Right cardiac atrium (tissue), 5 donors: ENCODE measurements around the gene HIF1A. TPM values are rescaled to one million over a fixed set of nuclear protein-coding genes. Genes with fewer than 3 reads are reported as not detected.
"Not testable (repeated sequence)": the region's sequence is repeated elsewhere in the genome, so short reads cannot be mapped to it uniquely, and the experiment has no call there.

Experiments used
- ATAC-seq, 2 donors: fragments of 200-7000 bp; cut with Tn5 transposase; one replicate each; pipeline versions ENCODE4 v1.8.0 to v1.9.1; 2020; ENCODE audit warnings: moderate library complexity in 2 of 2, mild to moderate bottlenecking in 1 of 2
- DNase-seq, 3 donors: peaks; one replicate each; pipeline ENCODE4 v3.0.0-alpha.2; 2020
- H3K27ac ChIP-seq: one replicate; pipeline ENCODE4 v1.5.1; 2013; ENCODE audit warnings: mild to moderate bottlenecking, low read length, control low read depth, moderate library complexity
- H3K27me3 ChIP-seq: one replicate; pipeline ENCODE4 v1.6.1; 2013; ENCODE audit not compliant: control insufficient read depth, insufficient read depth
- H3K4me1 ChIP-seq: one replicate; pipeline ENCODE4 v1.6.1; 2013; ENCODE audit warnings: low read length; ENCODE audit not compliant: control insufficient read depth, insufficient read depth
- H3K4me3 ChIP-seq: one replicate; pipeline ENCODE4 v1.5.1; 2013; ENCODE audit warnings: low read length, control low read depth
- H3K9me3 ChIP-seq: one replicate; pipeline ENCODE4 v1.6.1; 2013; ENCODE audit warnings: low read length; ENCODE audit not compliant: control insufficient read depth
- WGBS: extraction: QIAGEN DNeasy Blood & Tissue Kit; methylation state at CpG from one replicate; pipeline ENCODE4 v1.1.7; 2013; 5-methylcytosine and 5-hydroxymethylcytosine counted together
- intact Hi-C, 4 donors: fragments of 100-400 bp; cut with DNase I; formaldehyde crosslinking; loops; one replicate each; pipeline versions ENCODE4 v1.11.0 to v1.14.0; 2022 to 2023
- polyA plus RNA-seq: library from polyadenylated mRNA; stranded (reverse); fragments of 200-250 nt; gene quantifications from one replicate; pipeline ENCODE4 v1.2.3, GENCODE V29; 2013
- total RNA-seq, 4 donors: library from RNA; stranded (reverse); fragmentation: NEBNext Ultra II Directional; extraction: Animal tissue kit (Norgen Biotek cat#: 25700); gene quantifications; one replicate each; pipeline ENCODE4 v1.2.1, GENCODE V29; 2021
- donor health status: healthy with polysubstance abuse.
- donor health status: DM: no; HTN: yes; CAD: no.
- donor health status: DM: no; HTN: no; CAD: no.
- donor health status: DM: no; HTN: yes; CAD: no; lungs with severe emphysema.
- donor health status: DM: yes; HTN: yes; CAD: no.

The HIF1A gene
- total and polyA plus RNA-seq, 5 donors = 25.5 to 117 (median 75.9) TPM

DNA sequence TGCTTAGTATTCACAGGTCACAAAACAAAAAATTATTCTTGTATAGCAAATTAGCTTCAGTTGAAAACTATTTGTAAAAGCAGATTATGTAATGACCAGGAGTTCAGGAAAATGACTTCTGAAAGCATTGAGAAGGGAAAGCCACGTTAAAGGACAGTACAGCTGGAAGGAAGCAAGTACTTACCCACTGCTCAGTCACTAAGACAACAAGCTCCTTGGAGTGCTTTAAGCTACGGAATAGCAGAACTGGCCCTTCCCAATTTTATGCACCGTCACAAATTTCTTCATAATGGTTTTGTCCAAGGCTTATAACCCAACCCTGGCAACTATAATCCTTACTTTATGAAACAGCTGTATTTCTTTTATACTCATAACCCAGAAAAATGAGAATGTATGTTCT is 54.0 kb downstream of the HIF1A start:
- Histone ChIP-seq H3K27ac (peak overlapping the region; percentile 90), H3K27me3 (no peaks in the 10 kb centered on the region), H3K4me1 (no peaks in the 10 kb centered on the region), H3K4me3 (peak overlapping the region; percentile 86), H3K9me3 (no peaks in the 10 kb centered on the region)
- ATAC-seq (peak; percentile 19 to 27), DNase-seq (no peak)
- 22% methylated on average over 3 of the region's 3 CpGs for WGBS
- intact Hi-C loops = loop anchor here in 1 of 4 donors (10.0 kb wide), 1 partner anchor 284 kb away; no protein-coding TSS in a partner anchor

DNA sequence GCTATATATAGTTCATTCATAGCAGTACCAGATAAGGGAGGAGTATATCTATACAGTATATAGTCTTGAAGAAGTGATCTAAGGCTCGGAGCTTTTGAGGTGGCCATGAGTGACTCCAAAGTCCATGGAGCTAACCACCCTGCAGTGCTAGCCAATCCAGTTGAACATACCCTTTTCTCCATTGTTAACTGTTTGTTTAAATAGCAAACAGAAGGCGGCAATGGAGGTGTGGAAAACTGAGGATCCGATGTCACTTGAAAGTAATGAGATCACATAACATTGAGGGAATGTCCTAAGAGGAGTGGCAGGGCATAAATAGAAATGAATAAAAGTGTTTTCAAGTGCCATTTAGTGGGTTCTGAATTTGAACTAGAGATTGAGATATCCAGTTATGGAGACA is 54.6 kb downstream of the HIF1A start:
- peak overlapping the region; percentile 86 for H3K4me3 ChIP-seq
- H3K27ac ChIP-seq = peak overlapping the region; percentile 54
- no peaks in the 10 kb centered on the region for H3K4me1 ChIP-seq
- H3K9me3 ChIP-seq = no peaks in the 10 kb centered on the region
- intact Hi-C loops = loop anchor here in 1 of 4 donors (10.0 kb wide), 1 partner anchor 285 kb away; no protein-coding TSS in a partner anchor
- no peak for DNase-seq
- H3K27me3 ChIP-seq = no peaks in the 10 kb centered on the region
- WGBS = 51% methylated on average over 3 of the region's 3 CpGs
- peak; percentile 17 to 30 for ATAC-seq

DNA sequence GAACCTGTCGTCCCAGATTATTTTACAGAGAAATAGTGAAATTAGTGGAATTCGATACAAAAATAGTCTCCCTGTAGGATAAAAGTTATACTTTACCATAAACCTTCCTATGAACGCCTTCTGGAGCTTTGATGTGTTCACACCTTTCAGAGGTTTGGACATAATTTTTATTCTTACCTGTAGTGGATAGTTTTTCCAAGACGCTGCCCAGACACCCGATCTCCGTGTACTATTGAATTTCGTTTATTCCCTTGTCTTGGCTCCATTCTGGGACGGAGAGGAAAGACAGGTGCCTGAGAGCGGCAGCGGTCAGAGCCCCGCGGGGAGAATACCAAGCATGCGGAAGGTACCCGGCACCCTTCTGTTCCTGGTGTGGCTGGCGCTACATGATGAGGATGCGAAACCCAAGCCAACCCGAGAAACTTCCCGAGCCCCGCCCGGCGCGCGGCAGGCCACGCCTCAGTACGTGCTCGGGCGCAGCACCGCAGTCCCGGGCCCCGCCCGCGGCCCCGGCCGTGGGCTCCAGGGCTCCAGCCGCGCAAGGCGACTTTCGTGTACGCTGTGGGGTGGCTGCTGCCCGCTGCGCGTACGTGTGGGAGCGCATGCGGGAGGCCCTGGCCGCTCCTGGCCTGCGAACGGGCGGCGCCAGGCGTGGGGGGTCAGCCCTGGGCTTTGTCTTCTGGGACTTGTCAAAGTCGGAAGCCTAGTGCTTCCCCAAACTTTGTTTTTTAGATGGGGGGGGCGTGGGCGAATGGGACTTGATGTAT is 55.6 kb downstream of the HIF1A start:
- ATAC-seq (peak; percentile 98), DNase-seq (peak; percentile 90 to 96 (median 96))
- Histone ChIP-seq H3K27me3 (no peaks in the 10 kb centered on the region), H3K9me3 (no peaks in the 10 kb centered on the region), H3K4me3 (peak overlapping the region; percentile 86), H3K27ac (peak overlapping the region; percentile 92), H3K4me1 (no peaks in the 10 kb centered on the region)
- WGBS = 2% methylated on average over 54 of the region's 54 CpGs
- intact Hi-C loops = no loop called here

DNA sequence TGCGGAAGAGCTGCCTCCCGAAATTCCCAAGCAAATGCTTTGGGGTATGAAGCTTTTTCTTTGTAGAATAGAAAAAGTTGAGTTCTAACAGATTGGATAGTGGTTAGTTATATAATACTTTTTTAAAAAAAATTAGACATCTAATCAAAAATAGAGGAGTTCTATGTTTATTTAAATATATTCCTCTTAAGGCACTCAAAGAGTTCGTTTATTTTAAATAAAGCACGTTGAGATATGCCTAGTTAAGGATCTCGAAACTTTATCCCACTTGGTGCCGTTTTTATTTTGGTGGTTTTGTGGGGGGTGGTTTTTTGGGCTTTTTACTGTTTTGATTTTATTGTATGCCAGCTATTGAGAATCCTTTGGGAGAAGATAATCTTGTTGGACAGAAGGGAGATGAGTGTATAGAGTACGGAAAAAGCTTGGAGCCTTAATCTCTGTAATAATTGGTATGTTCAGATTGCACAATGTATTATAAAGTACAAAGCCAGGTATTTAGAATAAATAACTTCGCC is 56.2 kb downstream of the HIF1A start:
- no peaks in the 10 kb centered on the region for H3K4me1 ChIP-seq
- intact Hi-C loops = no loop called here

DNA sequence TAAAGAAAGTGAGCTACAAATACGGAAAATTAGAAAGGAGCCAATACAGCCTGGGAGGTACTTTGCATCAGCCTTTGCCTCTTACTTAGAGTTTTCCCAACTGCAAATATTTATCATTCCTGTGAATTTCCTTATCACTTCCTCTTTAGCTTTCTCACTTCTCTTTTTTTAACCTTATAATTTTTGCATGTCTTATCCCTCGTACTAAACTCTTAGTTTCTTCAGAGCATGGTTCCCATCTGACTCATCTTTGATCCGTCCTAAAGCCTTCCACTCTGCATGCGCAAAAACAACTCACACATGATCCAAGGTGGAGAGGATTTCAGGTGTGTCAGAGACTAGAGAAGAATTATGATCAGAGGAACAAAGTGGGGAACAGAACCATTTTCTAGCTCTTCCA is 57.3 kb downstream of the HIF1A start:
- H3K4me3 ChIP-seq = no peak overlapping the region
- no peak overlapping the region for H3K27ac ChIP-seq
- no peaks in the 10 kb centered on the region for H3K4me1 ChIP-seq
- H3K27me3 ChIP-seq = no peaks in the 10 kb centered on the region
- intact Hi-C loops = no loop called here
- H3K9me3 ChIP-seq = no peaks in the 10 kb centered on the region
- ATAC-seq (no peak), DNase-seq (no peak)
- WGBS = 69% methylated on average over 4 of the region's 4 CpGs

More for the DNA sequence above, 56.2 kb downstream of the HIF1A start:
- Histone ChIP-seq H3K27me3 (no peaks in the 10 kb centered on the region), H3K4me3 (peak overlapping the region; percentile 86), H3K9me3 (no peaks in the 10 kb centered on the region), H3K27ac (peak overlapping the region; percentile 92)
- no peak for ATAC-seq
- DNase-seq = no peak
- WGBS = 23% methylated on average over 8 of the region's 8 CpGs

DNA sequence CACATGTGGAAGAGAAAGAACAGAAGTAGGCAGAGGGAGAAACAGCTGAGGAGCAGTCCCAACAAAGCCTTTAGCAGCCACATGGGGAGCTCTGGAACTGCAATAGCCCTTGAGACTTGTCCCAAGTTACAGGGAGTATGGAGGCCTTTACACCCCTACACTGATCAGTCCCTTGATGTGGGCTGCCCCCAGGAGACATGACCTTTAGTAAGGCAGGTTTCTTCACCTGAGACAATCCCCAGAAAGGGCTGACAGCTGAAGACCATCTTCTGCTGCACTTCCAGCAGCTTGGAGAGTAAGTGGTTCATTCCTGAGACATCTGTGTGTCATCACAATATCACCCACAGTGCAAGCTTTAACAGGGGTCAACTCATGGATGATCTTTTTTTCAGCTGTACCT is 58.3 kb downstream of the HIF1A start:
- DNase-seq = no peak
- ATAC-seq = no peak
- Histone ChIP-seq H3K4me3 (no peak overlapping the region), H3K4me1 (no peaks in the 10 kb centered on the region), H3K9me3 (no peaks in the 10 kb centered on the region), H3K27ac (no peak overlapping the region), H3K27me3 (no peaks in the 10 kb centered on the region)
- intact Hi-C loops = no loop called here

DNA sequence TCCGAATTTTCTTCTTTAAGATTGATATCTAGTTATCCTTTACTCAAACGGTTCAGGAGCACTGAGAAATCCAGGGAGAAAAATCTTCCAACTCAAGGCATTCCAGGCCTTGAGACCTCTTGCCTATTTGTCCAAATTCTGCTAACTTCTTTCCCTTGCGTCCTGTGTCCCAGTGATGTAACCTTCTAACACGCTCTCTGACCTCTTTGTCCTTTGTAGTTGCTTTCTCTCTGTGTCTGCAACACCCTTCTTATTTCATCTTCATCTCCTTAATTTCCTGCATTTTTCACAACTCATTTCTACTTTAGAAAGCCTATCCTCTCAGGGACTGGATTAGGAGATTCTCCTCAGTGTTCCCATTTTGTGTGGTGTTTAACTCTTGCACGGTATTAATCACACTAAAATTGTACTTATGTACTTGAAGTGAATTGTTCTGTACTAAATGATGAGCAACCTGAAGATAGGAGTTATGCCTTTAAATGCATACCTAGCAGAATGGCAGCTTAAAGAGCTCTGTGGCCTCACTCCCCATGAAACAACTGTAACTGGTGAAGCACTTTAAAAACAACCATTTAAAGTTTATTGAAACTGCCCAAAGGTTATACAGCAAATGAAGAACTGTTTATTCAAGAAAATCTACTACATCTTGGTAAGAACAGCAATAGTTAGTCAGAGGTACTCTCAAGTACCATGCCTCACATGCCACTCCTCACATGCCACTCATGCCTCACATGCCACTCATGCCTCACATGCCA is 59.5 kb downstream of the HIF1A start:
- H3K9me3 ChIP-seq = no peaks in the 10 kb centered on the region
- no peak for ATAC-seq
- H3K27me3 ChIP-seq = no peaks in the 10 kb centered on the region
- H3K4me3 ChIP-seq = no peak overlapping the region
- no peak for DNase-seq
- no peaks in the 10 kb centered on the region for H3K4me1 ChIP-seq
- no peak overlapping the region for H3K27ac ChIP-seq
- intact Hi-C loops = no loop called here
- WGBS = 71% methylated on average over 5 of the region's 5 CpGs

DNA sequence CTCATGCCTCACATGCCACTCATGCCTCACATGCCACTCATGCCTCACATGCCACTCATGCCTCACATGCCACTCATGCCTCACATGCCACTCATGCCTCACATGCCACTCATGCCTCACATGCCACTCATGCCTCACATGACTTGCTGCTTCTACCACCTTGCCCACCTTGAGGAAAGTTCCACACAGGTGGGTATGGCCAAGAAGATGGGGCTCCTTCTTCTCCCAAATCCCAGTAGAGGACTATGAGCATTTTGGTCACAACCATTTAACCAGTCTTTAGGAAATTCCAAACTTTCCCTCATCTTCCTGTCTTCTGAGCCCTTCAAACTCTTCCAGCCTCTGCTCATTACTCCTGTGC is 60.0 kb downstream of the HIF1A start:
- DNase-seq, H3K9me3 ChIP-seq, H3K4me1 ChIP-seq, intact Hi-C loops, H3K4me3 ChIP-seq, H3K27me3 ChIP-seq, H3K27ac ChIP-seq, ATAC-seq: not testable (repeated sequence)

DNA sequence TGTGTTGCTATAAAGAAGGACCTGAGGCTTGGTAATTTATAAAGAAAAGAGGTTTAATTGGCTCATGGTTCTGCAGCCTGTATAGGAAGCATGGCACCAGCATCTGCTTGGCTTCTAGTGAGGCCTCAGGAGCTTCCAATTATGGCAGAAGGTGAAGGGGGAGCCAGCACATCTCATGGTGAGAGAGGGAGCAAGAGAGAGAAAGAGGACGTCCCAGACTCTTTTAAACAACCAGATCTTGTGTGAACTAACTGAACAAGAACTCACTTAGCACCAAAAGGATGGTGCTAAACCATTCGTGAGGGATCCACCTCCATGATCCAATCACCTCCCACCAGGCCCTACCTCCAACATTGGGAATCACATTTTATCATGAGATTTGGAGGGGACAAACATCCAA is 60.8 kb downstream of the HIF1A start:
- DNase-seq (no peak), ATAC-seq (no peak)
- no peak overlapping the region for H3K4me3 ChIP-seq
- no peaks in the 10 kb centered on the region for H3K9me3 ChIP-seq
- 74% methylated on average over 2 of the region's 2 CpGs for WGBS
- H3K27ac ChIP-seq = no peak overlapping the region
- no peaks in the 10 kb centered on the region for H3K4me1 ChIP-seq
- intact Hi-C loops = no loop called here
- H3K27me3 ChIP-seq = no peaks in the 10 kb centered on the region

DNA sequence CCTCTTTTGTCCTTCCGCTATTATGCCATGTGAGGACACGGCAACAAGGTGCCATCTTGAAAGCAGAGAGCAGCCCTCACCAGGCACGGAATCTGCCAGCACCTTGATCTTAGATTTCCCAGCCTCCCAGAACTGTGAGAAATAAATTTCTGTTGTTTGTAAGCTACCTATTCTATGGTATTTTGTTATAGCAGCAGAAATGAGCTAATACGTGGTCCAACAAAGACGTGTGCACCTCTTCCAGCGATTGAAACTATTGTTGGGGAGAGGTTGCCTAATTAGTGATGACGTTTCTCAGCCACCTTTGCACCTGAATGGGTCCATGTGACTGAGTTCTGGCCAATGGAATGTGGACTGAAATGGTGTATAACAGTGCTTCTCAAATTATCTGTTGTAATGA is 64.6 kb downstream of the HIF1A start:
- intact Hi-C loops = no loop called here
- WGBS = 91% methylated on average over 7 of the region's 7 CpGs

DNA sequence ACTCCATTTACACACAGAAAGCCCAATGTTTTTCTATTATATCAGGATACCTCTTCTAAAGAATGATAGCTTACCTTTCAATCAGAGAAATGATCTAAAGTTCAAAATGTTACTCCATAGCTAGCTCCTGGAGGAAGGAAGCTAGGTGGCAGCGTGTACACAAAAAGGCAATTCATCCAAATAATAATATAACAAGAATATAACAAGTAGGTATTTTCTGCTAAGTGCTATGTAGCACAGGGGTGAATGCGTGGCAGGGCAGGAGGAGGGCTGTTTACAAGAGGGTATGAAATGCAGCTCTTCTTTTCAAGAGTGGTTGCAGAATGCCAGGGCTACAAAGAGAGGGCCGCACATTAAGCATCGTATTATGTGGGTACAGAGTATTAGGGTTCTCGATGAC is 66.2 kb downstream of the HIF1A start:
- ATAC-seq (peak; percentile 4 to 5), DNase-seq (no peak)
- WGBS = 60% methylated on average over 5 of the region's 5 CpGs
- intact Hi-C loops = no loop called here
- H3K9me3 ChIP-seq = no peaks in the 10 kb centered on the region
- H3K4me3 ChIP-seq = peak overlapping the region; percentile 41
- H3K27me3 ChIP-seq = no peaks in the 10 kb centered on the region
- peak overlapping the region; percentile 93 for H3K27ac ChIP-seq
- H3K4me1 ChIP-seq = no peaks in the 10 kb centered on the region

More for the DNA sequence above, 64.6 kb downstream of the HIF1A start:
- Histone ChIP-seq H3K27ac (no peak overlapping the region), H3K4me1 (no peaks in the 10 kb centered on the region), H3K9me3 (no peaks in the 10 kb centered on the region), H3K27me3 (no peaks in the 10 kb centered on the region), H3K4me3 (no peak overlapping the region)
- DNase-seq = no peak
- no peak for ATAC-seq
